ENCODE measurements around the gene EML5.

The EML5 gene

DNA sequence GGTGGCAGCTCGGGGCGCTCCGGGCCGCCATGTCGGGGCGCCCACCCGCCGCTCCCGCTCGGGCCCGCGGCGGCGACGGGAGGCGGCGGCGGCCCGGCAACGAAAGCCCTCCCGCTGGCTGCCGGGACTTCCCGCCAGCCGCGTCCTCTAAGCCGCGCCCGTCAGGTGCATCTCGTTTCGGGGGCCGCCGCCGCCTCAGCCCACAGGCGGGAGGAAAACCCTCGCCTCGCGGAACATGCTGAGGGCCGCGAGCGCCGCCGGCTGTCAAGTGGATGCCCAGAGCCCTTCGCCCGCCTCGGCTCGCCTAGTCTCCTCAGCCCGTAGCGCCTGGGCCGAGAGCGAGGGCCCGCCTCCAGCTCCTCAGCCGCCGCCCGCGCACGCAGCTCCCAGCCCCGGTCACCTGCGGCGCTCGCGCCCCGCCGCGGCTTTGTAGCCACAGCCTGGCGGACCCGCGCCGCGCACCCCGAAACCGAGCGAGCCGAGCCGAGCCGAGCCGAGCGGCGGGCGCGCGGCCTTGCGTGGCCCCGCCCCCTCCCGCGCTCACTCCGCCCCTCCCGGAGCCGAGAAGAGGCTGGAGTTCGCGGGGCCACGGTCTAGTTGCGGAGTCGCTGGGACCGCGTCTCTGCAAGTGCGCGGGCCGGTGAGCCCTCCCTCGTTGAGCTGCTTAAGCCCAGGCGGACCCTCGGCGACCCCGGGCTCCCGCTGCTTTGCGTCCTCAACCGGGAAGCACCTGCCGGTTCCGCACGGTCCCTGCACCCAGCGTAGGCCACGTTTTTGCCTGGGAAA is at the start of gene EML5:
Gene EML5, minus strand, starts transcription at position 481 of the 786 bp plus-strand sequence. Its CDS starts 450 bp downstream, at position 31.
- H3K4me3 ChIP-seq (ENCODE audit: low read depth in 1 of 2, low read length in 2 of 2), result peak within 1 kb of the TSS; percentile 73 to 89
- no peaks in the 10 kb centered on the region for H3K9me3 ChIP-seq (ENCODE audit: control insufficient read depth in 1 of 2, low read length in 2 of 2)
- H3K9ac ChIP-seq (ENCODE audit: low read depth in 1 of 2, low read length in 2 of 2), result peak within 1 kb of the TSS; percentile 54 to 74
- peaks cover 0 to 10% of the 10 kb centered on the region in 2 donors for H3K4me1 ChIP-seq (ENCODE audit: control insufficient read depth in 1 of 2, insufficient read depth in 2 of 2, low read length in 2 of 2)
- H3K36me3 ChIP-seq (ENCODE audit: control insufficient read depth in 1 of 2, insufficient read depth in 2 of 2, low read length in 2 of 2), result no peaks in the 10 kb centered on the region
- H3K27ac ChIP-seq (ENCODE audit: low read depth, low read length), result peak within 1 kb of the TSS; percentile 50
- H3K27me3 ChIP-seq (ENCODE audit: control insufficient read depth in 1 of 2, insufficient read depth in 2 of 2, low read length in 2 of 2), result peaks cover 14 to 30% of the 10 kb centered on the region in 2 donors

DNA sequence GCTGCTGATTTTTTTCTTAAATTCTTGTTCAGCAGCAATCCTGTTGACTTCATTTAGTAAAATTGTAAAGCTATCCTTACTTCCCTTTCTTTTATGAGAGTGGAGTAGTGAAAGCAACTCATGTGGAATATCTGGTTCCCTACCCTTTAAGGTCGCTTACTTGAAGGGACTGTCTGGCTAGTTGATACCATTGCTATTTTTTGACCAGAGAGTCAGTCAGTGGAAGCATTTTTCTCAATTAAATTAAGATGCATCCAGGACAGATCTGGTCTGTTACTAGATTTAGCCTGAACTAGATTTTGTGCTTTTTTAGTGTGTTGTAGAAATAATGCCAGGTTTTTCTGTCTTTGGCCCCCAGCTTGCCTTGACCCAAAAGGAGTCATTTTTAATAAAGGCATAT is 49.7 kb upstream of the EML5 start:
- Histone ChIP-seq H3K27me3 (ENCODE audit: control insufficient read depth in 1 of 2, insufficient read depth in 2 of 2, low read length in 2 of 2) (no peaks in the 10 kb centered on the region), H3K9ac (ENCODE audit: low read depth in 1 of 2, low read length in 2 of 2) (no peak overlapping the region), H3K9me3 (ENCODE audit: control insufficient read depth in 1 of 2, low read length in 2 of 2) (no peaks in the 10 kb centered on the region), H3K4me3 (ENCODE audit: low read depth in 1 of 2, low read length in 2 of 2) (no peak overlapping the region), H3K4me1 (ENCODE audit: control insufficient read depth in 1 of 2, insufficient read depth in 2 of 2, low read length in 2 of 2) (no peaks in the 10 kb centered on the region), H3K36me3 (ENCODE audit: control insufficient read depth in 1 of 2, insufficient read depth in 2 of 2, low read length in 2 of 2) (no peaks in the 10 kb centered on the region), H3K27ac (ENCODE audit: low read depth, low read length) (no peak overlapping the region)

DNA sequence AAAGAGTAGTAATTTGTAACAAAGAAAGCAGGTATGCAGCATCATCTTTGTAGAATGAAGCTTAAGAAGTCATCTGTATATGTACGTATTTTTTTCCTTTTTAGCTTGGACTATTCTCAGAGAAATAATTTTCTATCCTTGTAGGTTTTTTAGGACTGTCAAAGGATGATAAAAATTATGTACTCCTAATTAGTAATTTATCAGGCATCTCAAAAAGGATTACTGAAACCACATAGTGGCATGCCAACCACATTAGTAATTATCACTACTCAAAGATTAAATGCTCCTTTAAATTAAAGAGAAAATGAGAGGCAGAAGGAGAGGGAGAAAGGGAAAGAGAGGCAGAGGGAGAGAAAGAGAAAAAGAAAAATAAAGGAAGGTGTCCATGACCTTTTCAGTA is 49.0 kb upstream of the EML5 start:
- no peaks in the 10 kb centered on the region for H3K27me3 ChIP-seq (ENCODE audit: control insufficient read depth in 1 of 2, insufficient read depth in 2 of 2, low read length in 2 of 2)
- no peaks in the 10 kb centered on the region for H3K9me3 ChIP-seq (ENCODE audit: control insufficient read depth in 1 of 2, low read length in 2 of 2)
- no peak overlapping the region for H3K27ac ChIP-seq (ENCODE audit: low read depth, low read length)
- H3K4me3 ChIP-seq (ENCODE audit: low read depth in 1 of 2, low read length in 2 of 2), result no peak overlapping the region
- no peaks in the 10 kb centered on the region for H3K4me1 ChIP-seq (ENCODE audit: control insufficient read depth in 1 of 2, insufficient read depth in 2 of 2, low read length in 2 of 2)
- H3K9ac ChIP-seq (ENCODE audit: low read depth in 1 of 2, low read length in 2 of 2), result no peak overlapping the region
- H3K36me3 ChIP-seq (ENCODE audit: control insufficient read depth in 1 of 2, insufficient read depth in 2 of 2, low read length in 2 of 2), result no peaks in the 10 kb centered on the region

DNA sequence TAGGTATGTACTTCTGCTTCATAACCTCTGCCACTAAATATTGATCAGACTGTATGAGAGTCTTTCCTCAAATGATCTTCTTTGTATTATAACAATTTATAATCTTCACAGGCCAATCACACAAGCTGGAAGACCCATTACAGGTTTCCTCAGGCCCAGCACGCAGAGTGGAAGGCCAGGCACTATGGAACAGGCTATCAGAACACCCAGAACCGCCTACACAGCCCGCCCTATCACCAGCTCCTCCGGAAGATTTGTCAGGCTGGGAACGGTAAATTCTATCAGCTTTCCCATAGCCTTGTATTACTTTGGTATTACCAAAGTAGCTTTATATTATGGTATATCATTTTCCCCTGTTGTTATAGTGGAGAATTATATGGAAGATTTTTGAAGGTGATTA is 48.2 kb upstream of the EML5 start:
- Histone ChIP-seq H3K36me3 (ENCODE audit: control insufficient read depth in 1 of 2, insufficient read depth in 2 of 2, low read length in 2 of 2) (no peaks in the 10 kb centered on the region), H3K27me3 (ENCODE audit: control insufficient read depth in 1 of 2, insufficient read depth in 2 of 2, low read length in 2 of 2) (no peaks in the 10 kb centered on the region)

DNA sequence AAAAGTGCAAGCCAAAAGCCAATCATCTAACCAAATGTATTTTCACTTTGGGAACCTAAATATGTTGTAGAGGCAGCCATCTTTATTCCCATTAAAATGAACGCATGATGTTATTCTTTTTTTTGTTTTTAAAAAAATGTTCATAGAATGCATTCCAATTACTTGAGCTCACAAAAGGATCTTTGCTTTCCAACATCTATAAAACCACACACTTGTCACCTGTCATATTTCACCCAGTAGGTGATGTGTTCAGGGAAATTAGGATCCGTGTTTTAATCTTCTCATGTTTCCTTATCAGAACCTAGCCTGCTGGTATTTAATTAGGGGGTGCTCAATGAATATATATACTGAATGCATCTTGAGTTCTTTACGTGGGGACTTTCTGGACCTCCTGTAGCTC is 45.3 kb upstream of the EML5 start:
- Histone ChIP-seq H3K36me3 (ENCODE audit: control insufficient read depth in 1 of 2, insufficient read depth in 2 of 2, low read length in 2 of 2) (no peaks in the 10 kb centered on the region), H3K27me3 (ENCODE audit: control insufficient read depth in 1 of 2, insufficient read depth in 2 of 2, low read length in 2 of 2) (no peaks in the 10 kb centered on the region), H3K4me3 (ENCODE audit: low read depth in 1 of 2, low read length in 2 of 2) (no peak overlapping the region), H3K4me1 (ENCODE audit: control insufficient read depth in 1 of 2, insufficient read depth in 2 of 2, low read length in 2 of 2) (no peaks in the 10 kb centered on the region), H3K9ac (ENCODE audit: low read depth in 1 of 2, low read length in 2 of 2) (no peak overlapping the region), H3K27ac (ENCODE audit: low read depth, low read length) (no peak overlapping the region), H3K9me3 (ENCODE audit: control insufficient read depth in 1 of 2, low read length in 2 of 2) (no peaks in the 10 kb centered on the region)

More for the DNA sequence above, 48.2 kb upstream of the EML5 start:
- Histone ChIP-seq H3K27ac (ENCODE audit: low read depth, low read length) (no peak overlapping the region), H3K4me1 (ENCODE audit: control insufficient read depth in 1 of 2, insufficient read depth in 2 of 2, low read length in 2 of 2) (no peaks in the 10 kb centered on the region), H3K9me3 (ENCODE audit: control insufficient read depth in 1 of 2, low read length in 2 of 2) (no peaks in the 10 kb centered on the region), H3K4me3 (ENCODE audit: low read depth in 1 of 2, low read length in 2 of 2) (no peak overlapping the region), H3K9ac (ENCODE audit: low read depth in 1 of 2, low read length in 2 of 2) (no peak overlapping the region)

DNA sequence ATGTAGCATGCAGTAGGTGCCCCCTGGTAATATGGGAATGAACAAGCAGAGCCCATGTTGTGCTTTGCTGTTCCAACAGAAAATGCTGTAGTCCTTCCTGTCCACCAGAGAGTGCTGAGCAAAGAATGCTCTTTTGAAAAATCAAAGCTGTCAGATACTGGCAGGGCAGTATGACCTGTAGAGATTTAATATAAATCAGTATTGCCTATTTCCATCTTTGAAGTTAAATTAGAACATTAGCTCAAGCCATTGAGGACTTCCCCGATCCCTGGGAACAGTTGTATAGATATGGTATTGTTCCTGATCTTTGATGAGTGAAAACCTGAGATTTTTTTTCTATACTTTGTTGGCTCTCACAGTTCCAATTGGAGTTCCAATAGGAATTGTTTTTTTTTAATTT is 44.7 kb upstream of the EML5 start:
- Histone ChIP-seq H3K27ac (ENCODE audit: low read depth, low read length) (no peak overlapping the region), H3K9me3 (ENCODE audit: control insufficient read depth in 1 of 2, low read length in 2 of 2) (no peaks in the 10 kb centered on the region), H3K36me3 (ENCODE audit: control insufficient read depth in 1 of 2, insufficient read depth in 2 of 2, low read length in 2 of 2) (no peaks in the 10 kb centered on the region), H3K4me3 (ENCODE audit: low read depth in 1 of 2, low read length in 2 of 2) (no peak overlapping the region), H3K4me1 (ENCODE audit: control insufficient read depth in 1 of 2, insufficient read depth in 2 of 2, low read length in 2 of 2) (no peaks in the 10 kb centered on the region), H3K9ac (ENCODE audit: low read depth in 1 of 2, low read length in 2 of 2) (no peak overlapping the region), H3K27me3 (ENCODE audit: control insufficient read depth in 1 of 2, insufficient read depth in 2 of 2, low read length in 2 of 2) (no peaks in the 10 kb centered on the region)

DNA sequence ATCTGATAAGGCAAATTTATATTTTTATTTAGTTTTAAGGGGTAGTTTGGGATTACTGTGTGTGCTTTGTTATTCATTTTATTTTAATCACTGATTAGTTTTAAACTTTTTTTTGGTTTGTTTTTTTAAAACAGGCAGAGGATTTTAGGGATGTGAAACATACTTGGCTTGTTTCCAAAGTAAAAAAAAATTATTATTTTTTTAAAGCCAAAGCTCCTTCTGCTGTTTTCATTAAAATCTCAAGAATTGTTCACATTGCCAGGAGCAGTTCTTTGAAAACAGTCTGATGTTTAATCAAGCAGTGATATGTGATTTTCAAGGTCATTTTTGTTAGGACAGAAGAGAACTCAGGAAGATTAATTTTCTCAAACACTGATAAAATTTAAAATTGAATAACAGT is 42.9 kb upstream of the EML5 start:
- Histone ChIP-seq H3K27ac (ENCODE audit: low read depth, low read length) (no peak overlapping the region), H3K4me3 (ENCODE audit: low read depth in 1 of 2, low read length in 2 of 2) (no peak overlapping the region), H3K9ac (ENCODE audit: low read depth in 1 of 2, low read length in 2 of 2) (no peak overlapping the region), H3K27me3 (ENCODE audit: control insufficient read depth in 1 of 2, insufficient read depth in 2 of 2, low read length in 2 of 2) (no peaks in the 10 kb centered on the region), H3K36me3 (ENCODE audit: control insufficient read depth in 1 of 2, insufficient read depth in 2 of 2, low read length in 2 of 2) (no peaks in the 10 kb centered on the region), H3K9me3 (ENCODE audit: control insufficient read depth in 1 of 2, low read length in 2 of 2) (no peaks in the 10 kb centered on the region), H3K4me1 (ENCODE audit: control insufficient read depth in 1 of 2, insufficient read depth in 2 of 2, low read length in 2 of 2) (no peaks in the 10 kb centered on the region)

DNA sequence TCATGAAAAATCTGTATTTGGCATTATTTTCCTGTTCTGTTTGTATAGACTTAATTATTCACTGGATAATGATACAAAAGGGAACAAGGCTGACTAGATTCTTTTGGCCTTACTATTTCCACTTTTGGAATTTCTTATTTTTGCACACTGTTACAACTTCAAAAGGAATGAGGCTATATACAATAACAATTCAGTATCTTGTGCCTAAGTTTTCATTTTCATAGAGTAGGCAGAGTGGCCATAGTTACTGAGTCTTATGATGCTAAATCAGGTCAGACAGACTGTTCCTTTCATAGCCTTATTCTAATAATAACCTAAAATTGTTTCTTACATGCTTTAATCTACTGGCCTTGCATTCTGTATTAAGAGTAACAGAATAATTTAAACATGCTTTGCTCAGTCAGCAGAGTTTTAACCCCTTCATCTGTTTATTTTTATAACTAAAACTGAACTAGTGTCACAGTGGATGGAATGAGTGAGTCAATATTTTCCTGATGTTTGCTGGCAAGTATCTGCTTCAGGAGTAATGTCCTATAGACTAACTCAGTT is 42.2 kb upstream of the EML5 start:
- no peak overlapping the region for H3K27ac ChIP-seq (ENCODE audit: low read depth, low read length)
- H3K9ac ChIP-seq (ENCODE audit: low read depth in 1 of 2, low read length in 2 of 2), result no peak overlapping the region

DNA sequence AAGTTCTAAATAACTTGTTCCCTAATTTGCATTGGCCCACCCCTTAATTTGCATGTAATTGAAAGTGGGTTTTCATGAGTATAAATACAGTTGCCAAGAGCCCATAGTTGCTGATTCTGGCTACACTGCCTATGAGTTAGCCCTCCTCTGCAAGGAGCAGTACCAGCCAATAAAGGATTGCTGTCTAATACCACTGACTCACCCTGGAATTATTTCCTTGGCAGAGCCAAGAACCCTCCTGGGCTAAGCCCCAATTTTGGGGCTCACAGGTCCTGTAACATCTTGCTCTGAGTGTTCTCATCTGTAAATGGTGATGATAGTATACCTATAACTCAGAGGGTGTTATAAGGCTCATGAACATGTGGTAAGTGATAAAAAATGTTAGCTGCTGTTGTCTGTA is 38.5 kb upstream of the EML5 start:
- Histone ChIP-seq H3K27me3 (ENCODE audit: control insufficient read depth in 1 of 2, insufficient read depth in 2 of 2, low read length in 2 of 2) (no peaks in the 10 kb centered on the region), H3K4me3 (ENCODE audit: low read depth in 1 of 2, low read length in 2 of 2) (no peak overlapping the region), H3K9me3 (ENCODE audit: control insufficient read depth in 1 of 2, low read length in 2 of 2) (no peaks in the 10 kb centered on the region), H3K4me1 (ENCODE audit: control insufficient read depth in 1 of 2, insufficient read depth in 2 of 2, low read length in 2 of 2) (no peaks in the 10 kb centered on the region), H3K27ac (ENCODE audit: low read depth, low read length) (no peak overlapping the region), H3K9ac (ENCODE audit: low read depth in 1 of 2, low read length in 2 of 2) (no peak overlapping the region), H3K36me3 (ENCODE audit: control insufficient read depth in 1 of 2, insufficient read depth in 2 of 2, low read length in 2 of 2) (no peaks in the 10 kb centered on the region)

More for the DNA sequence above, 42.2 kb upstream of the EML5 start:
- H3K36me3 ChIP-seq (ENCODE audit: control insufficient read depth in 1 of 2, insufficient read depth in 2 of 2, low read length in 2 of 2), result no peaks in the 10 kb centered on the region
- no peak overlapping the region for H3K4me3 ChIP-seq (ENCODE audit: low read depth in 1 of 2, low read length in 2 of 2)
- no peaks in the 10 kb centered on the region for H3K4me1 ChIP-seq (ENCODE audit: control insufficient read depth in 1 of 2, insufficient read depth in 2 of 2, low read length in 2 of 2)
- no peaks in the 10 kb centered on the region for H3K27me3 ChIP-seq (ENCODE audit: control insufficient read depth in 1 of 2, insufficient read depth in 2 of 2, low read length in 2 of 2)
- no peaks in the 10 kb centered on the region for H3K9me3 ChIP-seq (ENCODE audit: control insufficient read depth in 1 of 2, low read length in 2 of 2)

DNA sequence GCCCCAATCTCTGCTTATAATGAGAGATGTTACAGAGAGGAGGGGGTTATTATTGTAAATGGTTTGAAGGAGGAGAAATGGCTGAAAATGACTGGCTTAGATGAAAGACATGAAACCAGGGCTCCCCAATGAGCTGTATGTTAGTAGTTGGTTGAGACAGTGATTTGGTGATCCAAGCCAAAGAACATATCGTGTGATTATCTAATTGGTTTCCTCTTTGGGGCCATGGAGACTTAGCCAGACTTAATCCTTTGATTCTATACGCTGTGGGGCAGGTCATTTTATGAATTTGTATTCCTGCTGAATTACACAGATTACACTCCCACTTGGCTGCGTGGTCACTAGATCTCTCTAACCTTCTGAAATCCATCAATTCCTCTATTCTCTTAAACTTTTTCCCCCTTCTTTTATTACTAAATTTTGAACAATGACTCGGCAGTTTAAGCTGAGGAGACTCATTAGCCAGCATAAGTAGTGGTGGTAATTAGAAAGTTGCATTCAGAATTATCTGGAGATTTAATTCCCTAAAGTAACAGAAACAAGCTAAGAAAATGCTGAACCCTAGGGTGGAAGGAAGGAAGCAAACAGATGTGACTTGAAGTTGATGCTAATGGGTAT is 37.0 kb upstream of the EML5 start:
- H3K9ac ChIP-seq (ENCODE audit: low read depth in 1 of 2, low read length in 2 of 2), result no peak overlapping the region
- H3K4me1 ChIP-seq (ENCODE audit: control insufficient read depth in 1 of 2, insufficient read depth in 2 of 2, low read length in 2 of 2), result peaks cover 0 to 7% of the 10 kb centered on the region in 2 donors
- no peak overlapping the region for H3K4me3 ChIP-seq (ENCODE audit: low read depth in 1 of 2, low read length in 2 of 2)
- H3K36me3 ChIP-seq (ENCODE audit: control insufficient read depth in 1 of 2, insufficient read depth in 2 of 2, low read length in 2 of 2), result no peaks in the 10 kb centered on the region
- H3K27ac ChIP-seq (ENCODE audit: low read depth, low read length), result no peak overlapping the region
- H3K9me3 ChIP-seq (ENCODE audit: control insufficient read depth in 1 of 2, low read length in 2 of 2), result no peaks in the 10 kb centered on the region
- no peaks in the 10 kb centered on the region for H3K27me3 ChIP-seq (ENCODE audit: control insufficient read depth in 1 of 2, insufficient read depth in 2 of 2, low read length in 2 of 2)
